Activated CD4-positive, alpha-beta T cell treated with anti-CD3 and anti-CD28 coated beads for 24 hours (primary cell): ENCODE data around the gene TUBA8.
"Not testable (repeated sequence)": the region's sequence is repeated elsewhere in the genome, so short reads cannot be mapped to it uniquely, and the experiment has no call there.

Experiments
- DNase-seq, 2 donors: peaks; one replicate each; pipeline ENCODE4 v3.0.0-alpha.2; 2020; ENCODE audit warnings: low read depth in 2 of 2

TUBA8 gene

GRCh38 chr22:18110194-18110953, at the start of gene TUBA8:
TSS of gene TUBA8 (plus strand) at chr22:18110809. CDS start at chr22:18110866, 57 bp downstream.
- DNase-seq: peak in 1 of 2 donors; percentile 17

DNA sequence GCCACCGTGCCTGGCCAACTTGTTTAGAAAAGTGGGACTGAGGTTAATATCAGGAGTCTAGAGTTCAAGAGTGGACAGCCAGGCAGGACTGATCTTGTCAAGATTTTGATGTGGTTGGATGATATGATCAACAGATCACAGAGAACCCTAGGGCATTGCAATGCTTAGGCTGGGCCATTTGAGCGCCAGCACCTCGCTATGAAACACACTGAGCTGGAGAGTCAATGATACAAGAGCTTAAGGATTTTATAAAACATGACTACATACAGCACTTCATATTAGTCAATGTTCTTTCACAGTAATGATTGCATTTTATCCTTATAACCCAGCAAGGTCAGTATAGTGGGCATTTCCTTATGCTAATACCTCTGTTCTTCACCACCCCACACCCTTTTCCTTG, 48.2 kb upstream of the TUBA8 start:
- DNase-seq: no peak

GRCh38 chr22:18063306-18063705, 47.3 kb upstream of the TUBA8 start:
- DNase-seq: no peak

GRCh38 chr22:18063715-18064114, 46.9 kb upstream of the TUBA8 start:
- not testable (repeated sequence) for DNase-seq

- no peak for DNase-seq
These were observed 46.0 kb upstream of the TUBA8 start for GRCh38 chr22:18064636-18065035.

DNA sequence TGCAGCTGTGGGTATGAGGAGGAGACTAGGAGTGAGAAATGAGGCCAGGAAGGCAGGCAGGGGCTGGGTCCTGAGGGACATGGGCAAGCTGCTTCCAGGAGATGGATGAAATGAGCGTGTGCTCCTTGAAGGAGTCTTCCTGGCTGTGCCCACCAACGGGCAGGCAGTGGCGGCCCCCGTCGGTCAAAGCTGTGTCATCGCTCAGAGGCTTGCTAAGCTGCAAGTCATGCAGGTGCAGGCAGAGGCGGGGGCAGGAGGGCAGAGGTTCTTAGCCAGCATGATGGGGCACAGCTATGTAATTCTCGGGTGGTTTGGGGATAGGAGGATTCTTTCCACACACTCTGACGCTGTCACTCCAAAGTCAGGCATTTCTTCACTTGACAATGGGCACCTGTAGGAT, 45.4 kb upstream of the TUBA8 start:
- no peak for DNase-seq

- DNase-seq: no peak
These were observed 44.3 kb upstream of the TUBA8 start for GRCh38 chr22:18066181-18066859.

GRCh38 chr22:18067121-18067520, 43.5 kb upstream of the TUBA8 start:
- DNase-seq: no peak

DNA sequence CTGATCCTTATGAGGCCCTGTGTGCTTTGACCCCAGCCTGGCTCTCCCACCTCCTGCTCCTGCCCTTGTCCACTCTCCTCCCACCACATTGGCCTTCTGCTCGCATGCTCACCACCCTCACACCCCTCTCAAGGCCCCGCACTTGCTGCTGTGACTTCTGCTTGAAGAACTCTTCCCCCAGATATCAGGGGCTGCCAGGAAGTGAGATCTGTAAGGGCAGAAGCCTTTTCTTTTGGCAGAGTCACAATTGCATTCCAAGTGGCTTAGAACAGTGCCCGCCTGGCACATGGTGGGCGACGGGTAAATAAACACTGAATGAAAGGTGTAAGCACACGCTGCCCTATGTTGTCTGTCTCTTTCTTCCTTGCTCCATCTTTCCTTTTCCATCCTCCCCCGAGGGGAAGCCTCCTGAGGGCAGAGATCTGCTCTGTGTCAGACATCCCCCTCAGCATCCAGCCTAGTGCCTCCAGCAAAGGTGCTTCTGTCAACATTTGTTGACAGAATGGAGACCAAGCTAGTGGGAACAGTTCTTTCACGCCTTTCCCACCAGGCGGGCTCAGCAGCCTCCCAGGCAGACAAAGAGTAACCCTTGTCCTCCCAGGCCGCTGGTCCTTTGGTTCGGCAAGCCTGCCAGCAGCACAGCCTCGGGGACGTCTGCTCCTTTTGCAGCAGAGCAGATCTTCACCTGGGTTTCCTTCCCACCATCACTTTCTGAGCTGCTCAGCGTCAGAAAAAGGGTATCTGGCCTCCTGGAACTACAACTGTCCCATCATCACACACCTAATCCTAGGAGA, 42.9 kb upstream of the TUBA8 start:
- no peak for DNase-seq

DNA sequence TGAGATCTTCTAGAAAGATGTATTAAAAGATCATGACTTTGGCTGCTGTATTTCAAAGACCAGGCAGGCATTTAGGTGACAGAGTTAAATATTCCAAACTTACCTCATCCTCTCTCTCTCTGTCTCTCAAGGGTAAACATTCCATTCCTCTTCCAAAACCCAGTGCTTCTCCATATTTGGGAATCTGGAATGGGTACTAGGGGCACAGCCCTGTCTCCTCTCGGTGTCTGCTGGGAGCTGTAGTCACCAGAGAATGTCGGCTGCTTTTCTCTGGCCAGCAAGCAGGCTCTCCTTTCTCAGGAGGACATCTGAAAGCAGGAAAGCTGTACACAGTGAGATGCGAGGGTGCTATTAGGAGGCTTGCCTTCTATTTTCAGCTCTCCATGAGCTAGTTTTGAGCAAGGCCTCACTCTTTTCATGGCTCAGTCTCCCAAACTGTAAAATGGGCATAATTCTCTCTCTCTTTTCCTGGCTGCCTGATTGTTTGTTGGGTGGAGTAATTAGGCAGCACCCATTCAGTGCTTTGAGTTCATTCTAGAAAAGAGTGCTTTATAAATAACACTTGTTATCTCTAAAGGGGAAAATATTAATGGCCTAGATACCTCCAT, 42.1 kb upstream of the TUBA8 start:
- DNase-seq: no peak

DNA sequence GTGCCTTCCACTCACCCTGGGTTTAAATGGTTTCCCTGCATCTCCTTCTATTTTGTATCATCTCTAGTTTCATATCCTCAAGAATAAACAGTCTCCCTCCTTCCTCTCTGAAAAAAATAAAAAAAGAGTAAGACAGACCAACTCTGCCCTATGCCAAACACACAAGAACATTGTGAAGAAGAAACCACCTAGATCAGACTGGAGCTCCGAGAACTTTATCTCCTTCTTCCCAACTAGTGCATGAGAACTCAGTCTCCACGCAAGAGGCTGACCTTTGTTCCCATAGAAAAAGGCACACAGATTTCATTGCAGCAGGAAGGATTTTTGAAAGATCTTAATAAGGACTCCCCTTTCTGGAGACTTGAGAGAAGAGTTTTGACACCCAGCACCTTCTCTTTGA, 41.6 kb upstream of the TUBA8 start:
- no peak for DNase-seq

- DNase-seq: no peak
These were observed 40.6 kb upstream of the TUBA8 start for GRCh38 chr22:18070041-18070440.

- DNase-seq: no peak
These were observed 39.9 kb upstream of the TUBA8 start for GRCh38 chr22:18070556-18071306.

- not testable (repeated sequence) for DNase-seq
These were observed 39.2 kb upstream of the TUBA8 start for GRCh38 chr22:18071307-18071967.

DNA sequence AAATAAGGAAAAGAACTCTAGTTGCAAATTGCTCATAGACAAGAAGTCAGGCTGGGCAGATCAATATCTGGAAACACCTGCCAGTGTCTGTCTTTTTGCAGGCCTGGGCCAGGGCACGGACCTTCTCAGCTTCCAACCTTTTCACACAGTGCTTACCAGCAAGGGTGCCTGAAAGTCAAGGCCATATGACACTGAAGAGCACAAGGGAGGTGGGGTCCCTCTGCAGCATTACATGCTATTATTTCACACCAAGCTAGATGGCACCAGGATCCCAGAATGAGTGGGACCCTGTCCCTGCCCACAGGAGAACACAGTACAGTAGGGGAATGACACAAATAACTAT, 38.7 kb upstream of the TUBA8 start:
- DNase-seq: no peak

- no peak for DNase-seq
These were observed 37.1 kb upstream of the TUBA8 start for GRCh38 chr22:18073467-18073866.

DNA sequence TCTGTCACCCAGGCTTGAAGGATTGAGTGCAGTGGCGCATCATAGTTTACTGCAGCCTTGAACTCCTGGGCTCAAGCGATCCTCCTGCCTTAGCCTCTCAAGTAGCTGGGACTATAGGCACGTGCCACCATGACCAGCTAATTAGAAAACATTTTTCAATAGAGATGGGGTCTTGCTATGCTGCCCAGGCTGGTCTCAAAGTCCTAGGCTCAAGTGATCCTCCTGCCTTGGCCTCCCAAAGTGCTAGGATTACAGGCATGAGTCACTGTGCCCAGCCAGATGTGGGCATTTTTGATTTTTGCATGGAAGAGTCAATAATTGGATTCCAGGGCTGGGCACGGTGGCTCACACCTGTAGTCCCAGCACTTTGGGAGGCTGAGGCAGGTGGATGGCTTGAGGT, 36.7 kb upstream of the TUBA8 start:
- DNase-seq: not testable (repeated sequence)

- DNase-seq: no peak
These were observed 35.4 kb upstream of the TUBA8 start for GRCh38 chr22:18075101-18075719.

DNA sequence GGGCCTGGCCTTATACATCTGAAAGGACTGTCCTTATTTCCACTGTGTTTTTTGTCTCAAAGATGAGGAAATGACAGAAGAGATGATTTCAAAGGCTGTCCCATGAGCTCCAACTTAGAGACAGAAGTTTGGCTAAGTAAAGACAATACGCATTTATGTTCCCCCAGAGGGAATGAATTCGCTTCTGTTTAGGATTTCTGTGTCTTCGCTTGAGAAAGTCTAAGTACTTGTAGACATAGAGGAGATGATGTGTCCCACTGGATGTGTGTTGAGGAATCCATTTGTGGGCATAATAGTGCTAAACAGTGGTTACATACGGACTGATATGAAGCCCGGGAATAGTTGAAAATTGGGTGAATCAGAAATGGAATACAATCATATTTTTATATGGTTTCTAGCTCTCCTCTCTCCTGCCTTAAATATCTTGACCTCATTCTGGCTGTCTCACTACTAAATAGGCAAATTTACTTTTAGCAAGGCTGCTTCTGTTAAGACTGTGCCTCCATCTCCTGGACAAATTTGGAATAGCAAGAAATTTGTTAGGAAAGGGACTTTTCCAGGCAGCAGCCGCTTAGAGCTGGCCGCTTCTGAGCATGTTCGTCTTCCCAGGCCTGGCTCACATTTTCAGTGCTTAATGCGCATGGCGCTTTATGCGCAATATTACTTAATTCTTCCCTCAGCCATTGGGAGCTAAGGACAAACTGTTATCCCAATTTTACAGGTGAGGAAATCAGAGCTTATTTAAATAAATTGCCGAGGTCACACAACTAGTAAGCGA, 34.7 kb upstream of the TUBA8 start:
- peak in 1 of 2 donors; percentile 46 for DNase-seq
